IMR-90 (cell line): ENCODE data around the gene NECTIN2. TPM values are rescaled to one million over a fixed set of nuclear protein-coding genes. Genes with fewer than 3 reads are reported as not detected.

ENCODE experiments used
- ATAC-seq: fragments of 200-7000 bp; cut with Tn5 transposase; 2 replicates; pipeline ENCODE4 v1.9.1; 2020; ENCODE audit warnings: low read depth, mild to moderate bottlenecking, moderate library complexity
- BruUV-seq: library from RNA; stranded (reverse); fragments of 400-500 nt; replicated peaks from 2 replicates; lab custom pipeline; 2021; lab: Mats Ljungman, UMichigan
- CTCF ChIA-PET: fragments of 300-600 bp; formaldehyde crosslinking; extraction: SDS; loops from one replicate; lab custom pipeline; 2021; ENCODE audit warnings: antibody characterized with exemption; lab: Yijun Ruan, JAX
- POLR2A ChIA-PET: fragments of 300-600 bp; sonication (Branson Sonifier 250); formaldehyde crosslinking; loops from one replicate; lab custom pipeline; 2022; ENCODE audit warnings: antibody characterized with exemption; ENCODE audit not compliant: unreplicated experiment; lab: Charles Lee
- DNase-seq: peaks from one replicate; pipeline ENCODE4 v3.0.0; 2013
- H2AFZ ChIP-seq: replicated peaks from 2 replicates; pipeline ENCODE3; 2013; ENCODE audit warnings: low read length, mild to moderate bottlenecking; ENCODE audit not compliant: poor library complexity
- H2AK5ac ChIP-seq: 2 replicates; pipeline ENCODE4 v1.6.1; 2013; ENCODE audit warnings: low read depth, low read length, inconsistent platforms
- H2AK9ac ChIP-seq: replicated peaks from 2 replicates; pipeline ENCODE3; 2013; ENCODE audit warnings: mild to moderate bottlenecking, low read depth, low read length, moderate library complexity; ENCODE audit not compliant: poor library complexity
- H2BK120ac ChIP-seq: 2 replicates; pipeline ENCODE4 v1.6.1; 2013; ENCODE audit warnings: low read depth, low read length, inconsistent platforms
- H2BK15ac ChIP-seq: 3 replicates; pipeline ENCODE4 v1.6.1; 2013; ENCODE audit warnings: low read depth, low read length, inconsistent platforms
- H2BK20ac ChIP-seq: 2 replicates; pipeline ENCODE4 v1.6.1; 2013; ENCODE audit warnings: low read depth, mild to moderate bottlenecking, inconsistent platforms, low read length, moderate library complexity
- H2BK5ac ChIP-seq: 2 replicates; pipeline ENCODE4 v1.6.1; 2013; ENCODE audit warnings: mild to moderate bottlenecking, low read depth, low read length, inconsistent platforms; ENCODE audit not compliant: poor library complexity, severe bottlenecking
- H3K14ac ChIP-seq: replicated peaks from 2 replicates; pipeline ENCODE4 v1.6.1; 2013; ENCODE audit warnings: low read depth, low read length, inconsistent platforms
- H3K18ac ChIP-seq: 2 replicates; pipeline ENCODE4 v1.6.1; 2013; ENCODE audit warnings: low read depth, low read length, control low read depth
- H3K23ac ChIP-seq: 2 replicates; pipeline ENCODE4 v1.6.1; 2013; ENCODE audit warnings: low read depth, low read length, inconsistent platforms
- H3K27ac ChIP-seq: 2 replicates; pipeline ENCODE4 v1.5.1; 2013; ENCODE audit warnings: mild to moderate bottlenecking, control low read depth, low read length; ENCODE audit not compliant: insufficient read depth
- H3K27me3 ChIP-seq: 2 replicates; pipeline ENCODE4 v1.6.1; 2013; ENCODE audit warnings: low read length; ENCODE audit not compliant: control insufficient read depth, insufficient read depth
- H3K36me3 ChIP-seq: 2 replicates; pipeline ENCODE4 v1.6.1; 2013; ENCODE audit warnings: low read length, mixed read lengths; ENCODE audit not compliant: control insufficient read depth, insufficient read depth
- H3K4ac ChIP-seq: 2 replicates; pipeline ENCODE4 v1.6.1; 2013; ENCODE audit warnings: low read depth, low read length, inconsistent platforms
- H3K4me1 ChIP-seq: 2 replicates; pipeline ENCODE4 v1.6.1; 2013; ENCODE audit warnings: low read length, mixed read lengths; ENCODE audit not compliant: control insufficient read depth, insufficient read depth
- H3K4me2 ChIP-seq: 2 replicates; pipeline ENCODE4 v1.6.1; 2013; ENCODE audit warnings: low read depth, mild to moderate bottlenecking, control low read depth, low read length, moderate library complexity
- H3K4me3 ChIP-seq: 2 replicates; pipeline ENCODE4 v1.5.1; 2013; ENCODE audit warnings: low read depth, mild to moderate bottlenecking, control low read depth, low read length, moderate library complexity; ENCODE audit not compliant: insufficient read depth
- H3K56ac ChIP-seq: 2 replicates; pipeline ENCODE4 v1.6.1; 2013; ENCODE audit warnings: low read length, inconsistent platforms; ENCODE audit not compliant: insufficient read depth; ENCODE audit errors: extremely low read depth
- H3K79me1 ChIP-seq, 2 experiments: 2 replicates each; pipeline ENCODE4 v1.6.1; 2013; ENCODE audit warnings: low read length in 2 of 2, inconsistent platforms in 1 of 2, low read depth in 1 of 2
- H3K9ac ChIP-seq: 2 replicates; pipeline ENCODE4 v1.6.1; 2013; ENCODE audit warnings: low read depth, low read length, control low read depth
- H3K9me1 ChIP-seq: 2 replicates; pipeline ENCODE4 v1.6.1; 2013; ENCODE audit warnings: low read length, inconsistent platforms; ENCODE audit not compliant: insufficient read depth
- H3K9me3 ChIP-seq: 2 replicates; pipeline ENCODE4 v1.6.1; 2013; ENCODE audit warnings: low read length; ENCODE audit not compliant: control insufficient read depth, insufficient read depth
- H4K20me1 ChIP-seq: 2 replicates; pipeline ENCODE4 v1.6.1; 2013; ENCODE audit warnings: low read length, inconsistent platforms; ENCODE audit not compliant: insufficient read depth
- H4K5ac ChIP-seq: 2 replicates; pipeline ENCODE4 v1.6.1; 2013; ENCODE audit warnings: mild to moderate bottlenecking, low read depth, low read length, control low read depth
- H4K8ac ChIP-seq, 2 experiments: 2 replicates each; pipeline ENCODE4 v1.6.1; 2013; ENCODE audit warnings: low read depth in 2 of 2, low read length in 2 of 2, control low read depth in 1 of 2, inconsistent platforms in 1 of 2
- H4K91ac ChIP-seq: 2 replicates; pipeline ENCODE4 v1.6.1; 2013; ENCODE audit warnings: low read depth, low read length, inconsistent platforms; ENCODE audit not compliant: insufficient read depth
- MAFK ChIP-seq: IDR thresholded peaks from 2 replicates; pipeline ENCODE4 v1.6.1; 2012; ENCODE audit warnings: low read depth, low read length, improper control_type of control experiment
- MXI1 ChIP-seq: IDR thresholded peaks from 2 replicates; pipeline ENCODE4 v1.6.1; 2012; ENCODE audit warnings: low read depth, mild to moderate bottlenecking, low read length, moderate library complexity, borderline replicate concordance
- WGBS, 2 experiments: methylation state at CpG; one replicate each; pipeline versions ENCODE4 v1.1.5 to v1.1.7; 2013; ENCODE audit warnings: missing lambda C conversion rate in 2 of 2; ENCODE audit not compliant: insufficient read length in 1 of 2; ENCODE audit errors: extremely low coverage in 2 of 2; 5-methylcytosine and 5-hydroxymethylcytosine counted together
- dilution Hi-C: fragments of 300-500 bp; cut with HindIII; formaldehyde crosslinking; loops from one replicate; pipeline ENCODE4 v1.14.3; 2018; ENCODE audit warnings: low sequenced_read_pairs; ENCODE audit not compliant: unreplicated experiment
- in situ Hi-C: fragments of 300-500 bp; cut with MboI; formaldehyde crosslinking; loops from 3 replicates; pipeline ENCODE4 v1.14.3; 2019; ENCODE audit warnings: low sequenced_read_pairs, inconsistent platforms, mixed read lengths
- intact Hi-C: fragments of 100-400 bp; cut with micrococcal nuclease; formaldehyde crosslinking; loops from 2 replicates; pipeline ENCODE4 v1.10.0; 2022
- polyA plus RNA-seq, 3 experiments: library from polyadenylated mRNA; depleted of rRNA; stranded (reverse); fragments of >200 nt; gene quantifications; 2 replicates each; pipeline ENCODE4 v1.2.3, GENCODE V29; 2012; ENCODE audit warnings: low replicate concordance in 1 of 3
- total RNA-seq: library from RNA; depleted of rRNA; stranded (reverse); fragments of >200 nt; gene quantifications from 2 replicates; pipeline ENCODE4 v1.2.3, GENCODE V29; 2012

Gene NECTIN2
- total and polyA plus RNA-seq, 2 of the 4 experiments (the other 2 are of a cell fraction), result 77.8 to 170 TPM

DNA sequence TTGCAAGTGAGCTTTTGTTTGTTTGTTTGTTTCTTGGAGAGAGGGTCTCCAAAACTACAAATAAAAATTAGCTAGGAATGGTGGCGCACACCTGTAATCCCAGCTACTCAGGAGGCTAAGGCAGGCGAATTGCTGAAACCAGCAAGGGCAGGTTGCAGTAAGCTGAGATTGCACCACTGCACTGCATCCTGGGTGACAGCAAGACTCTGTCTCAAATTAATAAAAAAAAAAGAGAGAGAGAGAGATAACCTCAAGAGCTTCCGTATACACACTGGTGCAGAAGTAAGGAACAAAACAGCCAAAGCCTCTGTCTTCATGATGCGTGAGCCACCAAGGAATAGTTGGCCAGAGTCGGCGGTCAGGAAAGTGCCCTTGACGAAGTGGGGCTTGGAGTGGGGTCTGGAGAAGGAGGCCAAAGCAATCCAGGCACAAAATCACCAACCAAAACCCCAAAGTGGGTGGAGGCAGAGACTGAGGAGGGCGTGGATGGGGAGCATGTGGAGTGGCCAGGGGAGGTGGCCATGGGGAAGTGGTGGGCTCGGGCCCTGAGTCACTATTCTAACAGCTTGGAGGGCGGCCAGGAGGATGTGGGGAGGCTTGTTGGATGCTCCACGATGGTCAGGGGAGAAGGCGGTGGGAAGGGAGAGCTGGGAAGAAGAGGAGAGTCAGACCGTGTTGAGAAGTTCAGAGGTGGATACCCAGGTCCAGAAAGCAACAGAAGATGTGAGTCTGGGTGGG is 23.8 kb downstream of the NECTIN2 start:
- Histone ChIP-seq H3K9ac (no peak overlapping the region), H2BK15ac (no peak overlapping the region), H3K4me1 (peaks cover 2% of the 10 kb centered on the region; the same call in 1 of the 2 replicates), H2BK20ac (no peak overlapping the region), H3K36me3 (peaks cover 75% of the 10 kb centered on the region), H4K20me1 (peaks cover 48% of the 10 kb centered on the region), H2BK5ac (no peak overlapping the region), H3K27ac (no peak overlapping the region), H2AK9ac (peak overlapping the region; percentile 60), H3K14ac (no peak overlapping the region), H3K4me2 (no peak overlapping the region), H3K18ac (no peak overlapping the region), H3K23ac (no peak overlapping the region), H3K79me1 (peaks cover 38 to 86% of the 10 kb centered on the region in 2 experiments), H3K27me3 (no peaks in the 10 kb centered on the region), H3K9me3 (no peaks in the 10 kb centered on the region), H2AFZ (peak overlapping the region; percentile 65), H4K5ac (no peak overlapping the region), H3K9me1 (peaks cover 14% of the 10 kb centered on the region), H4K91ac (no peak overlapping the region), H2AK5ac (peak overlapping the region; percentile 54; the same call in 1 of the 2 replicates), H4K8ac (peak overlapping the region in 1 of 2 experiments; percentile 31; a peak in 1 of 4 replicates), H2BK120ac (no peak overlapping the region), H3K4me3 (no peak overlapping the region), H3K4ac (no peak overlapping the region), H3K56ac (no peak overlapping the region)
- peak; percentile 84 for DNase-seq
- in situ Hi-C loops, result no loop called here
- intact Hi-C loops, result no loop called here
- WGBS, 2 experiments, result 19% methylated on average over 3 of the region's 13 CpGs; no CpG with 5 or more reads in 1 of the 2 experiments
- ChIA-PET POLR2A (interaction anchor here (0.6 kb wide), 1 partner anchor 99 kb away, joined by 6 read pairs; no protein-coding TSS in a partner anchor), CTCF (no interaction called here)
- no TSS peak for BruUV-seq
- TF ChIP-seq MAFK, result no peak
- TF ChIP-seq MXI1, result peak; percentile 74; the same call in 1 of the 2 replicates
- peak; percentile 65 for ATAC-seq
- dilution Hi-C loops, result no loop called here
